ENCODE measurements around the gene CHERP.

Gene CHERP

GRCh38 chr19:16470911-16471811 lies 71.1 kb downstream of the CHERP start:
- no peak for DNase-seq

DNA sequence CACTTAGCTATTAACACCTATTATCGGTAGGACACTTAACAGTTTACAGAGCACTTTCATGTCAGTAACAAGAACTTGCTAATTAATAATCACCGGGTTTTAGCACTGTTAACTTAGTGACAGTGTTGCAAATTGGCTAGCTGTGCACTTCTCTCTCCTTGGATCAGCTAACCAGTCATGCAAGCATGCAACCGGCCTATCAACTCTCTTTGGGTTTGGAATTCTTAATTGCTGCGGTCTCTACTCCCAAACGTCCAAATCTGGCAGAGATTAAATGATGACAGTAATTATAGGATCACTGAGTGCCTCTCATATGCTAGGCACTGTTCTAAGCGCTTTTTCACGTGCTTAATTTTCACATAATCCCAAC lies 71.7 kb downstream of the CHERP start:
- DNase-seq = no peak

All from islet precursor cell (in vitro differentiated cells).